Neuronal stem cell (in vitro differentiated cells): Measurements from ENCODE around the gene C5orf15.

Experiments
- DNase-seq: peaks from one replicate; pipeline ENCODE4 v3.0.0-alpha.2; 2013; ENCODE audit warnings: low spot score
- H2AFZ ChIP-seq: one replicate; pipeline ENCODE4 v1.6.1; 2013; ENCODE audit warnings: mild to moderate bottlenecking, low read length, inconsistent platforms
- H2AK5ac ChIP-seq: 2 replicates; pipeline ENCODE4 v1.6.1; 2013; ENCODE audit warnings: low read depth, mild to moderate bottlenecking, inconsistent platforms, low read length, moderate library complexity, mixed read lengths
- H2BK120ac ChIP-seq: 2 replicates; pipeline ENCODE4 v1.6.1; 2013; ENCODE audit warnings: low read depth, mild to moderate bottlenecking, inconsistent platforms, low read length, moderate library complexity, mixed read lengths
- H2BK12ac ChIP-seq: one replicate; pipeline ENCODE4 v1.6.1; 2013; ENCODE audit warnings: low read length, inconsistent platforms
- H2BK15ac ChIP-seq: 2 replicates; pipeline ENCODE4 v1.6.1; 2013; ENCODE audit warnings: mild to moderate bottlenecking, low read length, inconsistent platforms, mixed read lengths
- H2BK5ac ChIP-seq: one replicate; pipeline ENCODE4 v1.6.1; 2013; ENCODE audit warnings: inconsistent platforms, mild to moderate bottlenecking, low read length, moderate library complexity
- H3K14ac ChIP-seq: one replicate; pipeline ENCODE4 v1.6.1; 2013; ENCODE audit warnings: low read length, inconsistent platforms
- H3K18ac ChIP-seq: 2 replicates; pipeline ENCODE4 v1.6.1; 2013; ENCODE audit warnings: low read length, inconsistent platforms
- H3K23ac ChIP-seq: 2 replicates; pipeline ENCODE4 v1.6.1; 2013; ENCODE audit warnings: low read depth, mild to moderate bottlenecking, mixed read lengths, low read length, inconsistent platforms; ENCODE audit not compliant: poor library complexity
- H3K27ac ChIP-seq: replicated peaks from 3 replicates; pipeline ENCODE4 v1.5.1; 2013; ENCODE audit warnings: low read length, inconsistent platforms
- H3K27me3 ChIP-seq, 3 experiments: 2 replicates each; pipeline ENCODE4 v1.6.1; 2013; ENCODE audit warnings: low read length in 3 of 3, mild to moderate bottlenecking in 2 of 3, inconsistent platforms in 1 of 3, low read depth in 1 of 3, mixed read lengths in 1 of 3, moderate library complexity in 1 of 3; ENCODE audit not compliant: control insufficient read depth in 3 of 3, insufficient read depth in 3 of 3
- H3K36me3 ChIP-seq, 2 donors: replicated peaks in 1 of 2; 2 replicates each; pipeline ENCODE4 v1.6.1; 2013; ENCODE audit warnings: low read length in 2 of 2; ENCODE audit not compliant: control insufficient read depth in 2 of 2, insufficient read depth in 2 of 2
- H3K4ac ChIP-seq: 2 replicates; pipeline ENCODE4 v1.6.1; 2013; ENCODE audit warnings: inconsistent platforms, mild to moderate bottlenecking, low read length, moderate library complexity
- H3K4me1 ChIP-seq, 2 donors: 1 replicate in 1 of 2; 2 replicates in 1 of 2; pipeline ENCODE4 v1.6.1; 2013; ENCODE audit warnings: low read length in 2 of 2, low read depth in 1 of 2; ENCODE audit not compliant: control insufficient read depth in 2 of 2, insufficient read depth in 1 of 2
- H3K4me2 ChIP-seq: one replicate; pipeline ENCODE4 v1.6.1; 2013; ENCODE audit warnings: mild to moderate bottlenecking, low read length, inconsistent platforms; ENCODE audit not compliant: insufficient read depth, poor library complexity, severe bottlenecking
- H3K4me3 ChIP-seq, 2 donors: 2 replicates each; pipeline ENCODE4 v1.5.1; 2013; ENCODE audit warnings: low read length in 2 of 2, mild to moderate bottlenecking in 2 of 2, inconsistent platforms in 1 of 2, moderate library complexity in 1 of 2
- H3K79me1 ChIP-seq: one replicate; pipeline ENCODE4 v1.6.1; 2013; ENCODE audit warnings: low read depth, mild to moderate bottlenecking, inconsistent platforms, low read length, moderate library complexity
- H3K9ac ChIP-seq: one replicate; pipeline ENCODE4 v1.6.1; 2013; ENCODE audit warnings: mild to moderate bottlenecking, low read depth, low read length, inconsistent platforms; ENCODE audit not compliant: poor library complexity
- H3K9me3 ChIP-seq, 2 donors: replicated peaks in 1 of 2; 2 replicates each; pipeline versions ENCODE3 to v1.6.1; 2013; ENCODE audit warnings: low read length in 2 of 2, mild to moderate bottlenecking in 2 of 2, inconsistent platforms in 1 of 2, low read depth in 1 of 2, mixed read lengths in 1 of 2, moderate library complexity in 1 of 2; ENCODE audit not compliant: control insufficient read depth in 2 of 2, insufficient read depth in 1 of 2
- H4K8ac ChIP-seq: one replicate; pipeline ENCODE4 v1.6.1; 2013; ENCODE audit warnings: low read depth, mild to moderate bottlenecking, inconsistent platforms, low read length, moderate library complexity
- H4K91ac ChIP-seq: one replicate; pipeline ENCODE4 v1.6.1; 2013; ENCODE audit warnings: low read length, low read depth, mild to moderate bottlenecking, inconsistent platforms; ENCODE audit not compliant: poor library complexity
- WGBS, 2 donors: extraction: QIAGEN DNeasy Blood & Tissue Kit; methylation state at CpG; one replicate each; pipeline ENCODE4 v1.1.7; 2013; ENCODE audit warnings: missing lambda C conversion rate in 2 of 2, mixed read lengths in 1 of 2; ENCODE audit not compliant: insufficient read length in 2 of 2, insufficient replicate concordance in 1 of 2; ENCODE audit errors: extremely low coverage in 2 of 2; 5-methylcytosine and 5-hydroxymethylcytosine counted together

Gene C5orf15

DNA sequence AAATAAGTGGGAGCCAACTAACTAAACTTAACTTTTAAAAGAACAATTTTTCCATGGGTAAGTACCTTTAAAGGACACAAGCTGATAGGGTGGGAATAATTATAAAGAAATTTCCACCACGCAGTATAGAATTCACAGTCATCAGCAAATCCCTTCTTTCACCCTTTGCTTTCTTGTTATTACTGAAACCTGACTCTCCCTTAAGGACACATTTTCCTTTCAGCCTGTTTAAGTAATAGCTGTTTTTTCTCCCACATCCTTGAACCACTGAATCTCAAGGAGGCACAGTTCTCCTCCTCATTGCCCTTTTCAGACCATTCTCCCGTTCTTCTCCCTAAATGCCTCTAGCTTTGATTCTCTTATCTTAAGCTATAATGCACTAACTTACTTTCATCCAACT is 6.3 kb downstream of the C5orf15 start:
- Histone ChIP-seq H2BK5ac (no peak overlapping the region), H4K8ac (no peak overlapping the region), H3K23ac (no peak overlapping the region), H3K14ac (no peak overlapping the region), H3K9me3 (peaks cover 0 to 4% of the 10 kb centered on the region in 2 donors), H3K27me3 (no peaks in the 10 kb centered on the region), H3K4me3 (no peak overlapping the region), H3K18ac (no peak overlapping the region), H2BK15ac (no peak overlapping the region), H2BK120ac (no peak overlapping the region), H3K4me2 (no peak overlapping the region), H2BK12ac (no peak overlapping the region), H3K79me1 (peaks cover 3% of the 10 kb centered on the region), H3K4ac (no peak overlapping the region), H4K91ac (no peak overlapping the region), H3K9ac (no peak overlapping the region), H3K27ac (no peak overlapping the region), H3K4me1 (peaks cover 0 to 4% of the 10 kb centered on the region in 2 donors), H3K36me3 (peaks cover 5 to 37% of the 10 kb centered on the region in 2 donors), H2AK5ac (no peak overlapping the region), H2AFZ (no peak overlapping the region)
- no peak for DNase-seq
- no CpG with 5 or more reads among the region's 2 CpGs for WGBS, 2 donors

- no peak overlapping the region for H2BK12ac ChIP-seq
- H3K23ac ChIP-seq: no peak overlapping the region
- H3K27ac ChIP-seq: no peak overlapping the region
- H2BK120ac ChIP-seq: no peak overlapping the region
- H2AK5ac ChIP-seq: no peak overlapping the region
- no peak overlapping the region for H3K18ac ChIP-seq
- no peaks in the 10 kb centered on the region for H3K27me3 ChIP-seq
- peaks cover 11 to 62% of the 10 kb centered on the region in 2 donors for H3K36me3 ChIP-seq
- no peak overlapping the region for H2BK5ac ChIP-seq
- H2BK15ac ChIP-seq: no peak overlapping the region
- H3K9me3 ChIP-seq: peaks cover 0 to 9% of the 10 kb centered on the region in 2 donors
- DNase-seq: no peak
- H3K9ac ChIP-seq: no peak overlapping the region
- no peak overlapping the region for H4K8ac ChIP-seq
- WGBS, 2 donors: no CpG with 5 or more reads among the region's 11 CpGs
- H3K14ac ChIP-seq: no peak overlapping the region
- no peaks in the 10 kb centered on the region for H3K4me1 ChIP-seq
- H3K4me2 ChIP-seq: no peak overlapping the region
- H3K4me3 ChIP-seq: no peak overlapping the region
- no peaks in the 10 kb centered on the region for H3K79me1 ChIP-seq
- no peak overlapping the region for H2AFZ ChIP-seq
- H4K91ac ChIP-seq: no peak overlapping the region
- H3K4ac ChIP-seq: no peak overlapping the region
Observed at GRCh38 chr5:133959643-133960042, 8.8 kb downstream of the C5orf15 start.

DNA sequence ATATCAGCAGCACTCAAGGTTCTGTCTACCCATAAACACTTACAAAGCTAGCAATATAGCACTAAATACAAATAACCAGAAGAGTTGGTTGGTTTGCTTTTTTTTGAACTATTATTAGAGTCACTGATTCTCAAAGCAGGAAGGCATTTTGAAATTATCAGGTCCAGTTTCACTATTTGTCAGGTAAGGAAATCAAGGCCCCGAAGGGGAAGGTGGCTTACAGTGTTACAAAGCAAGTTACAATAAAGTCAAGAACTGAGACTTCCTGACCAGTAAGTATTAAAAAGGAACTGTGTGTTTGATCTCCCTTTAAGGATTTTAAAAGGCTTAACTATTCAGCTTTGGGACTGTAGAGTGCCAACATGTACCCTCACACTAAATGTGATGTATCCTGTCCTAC is 10.8 kb downstream of the C5orf15 start:
- Histone ChIP-seq H2BK15ac (no peak overlapping the region), H2AFZ (no peak overlapping the region), H3K36me3 (peaks cover 11 to 62% of the 10 kb centered on the region in 2 donors), H3K23ac (no peak overlapping the region), H3K9ac (no peak overlapping the region), H3K4me3 (no peak overlapping the region), H2BK12ac (no peak overlapping the region), H3K4ac (no peak overlapping the region), H3K18ac (no peak overlapping the region), H4K91ac (no peak overlapping the region), H3K4me1 (no peaks in the 10 kb centered on the region), H3K4me2 (no peak overlapping the region), H3K14ac (no peak overlapping the region), H3K27me3 (no peaks in the 10 kb centered on the region), H3K79me1 (no peaks in the 10 kb centered on the region), H2BK5ac (no peak overlapping the region), H2BK120ac (no peak overlapping the region), H4K8ac (no peak overlapping the region), H3K9me3 (peaks cover 0 to 5% of the 10 kb centered on the region in 2 donors), H2AK5ac (no peak overlapping the region), H3K27ac (no peak overlapping the region)
- DNase-seq: no peak
- no CpG with 5 or more reads among the region's 1 CpG for WGBS, 2 donors

GRCh38 chr5:133957080-133957479 is 11.3 kb downstream of the C5orf15 start:
- WGBS, 2 donors: no CpG with 5 or more reads among the region's 4 CpGs
- Histone ChIP-seq H3K4me3 (no peak overlapping the region), H3K4me2 (no peak overlapping the region), H3K14ac (no peak overlapping the region), H3K23ac (no peak overlapping the region), H4K91ac (no peak overlapping the region), H4K8ac (no peak overlapping the region), H2BK12ac (no peak overlapping the region), H3K18ac (no peak overlapping the region), H2AFZ (no peak overlapping the region), H2AK5ac (no peak overlapping the region), H3K9me3 (peaks cover 0 to 5% of the 10 kb centered on the region in 2 donors), H2BK5ac (no peak overlapping the region), H3K9ac (no peak overlapping the region), H3K27ac (no peak overlapping the region), H3K79me1 (no peaks in the 10 kb centered on the region), H3K4me1 (no peaks in the 10 kb centered on the region), H2BK15ac (no peak overlapping the region), H3K4ac (no peak overlapping the region), H2BK120ac (no peak overlapping the region), H3K27me3 (no peaks in the 10 kb centered on the region), H3K36me3 (peaks cover 11 to 62% of the 10 kb centered on the region in 2 donors)
- no peak for DNase-seq
